DMS79 treated with DMSO at 0.1 percent for 48 hours (cell line): ENCODE data around the gene LYPD8.

ENCODE experiments used
- DNase-seq: peaks from one replicate; lab custom pipeline; 2025; lab: John Stamatoyannopoulos, UW

LYPD8 gene

DNA sequence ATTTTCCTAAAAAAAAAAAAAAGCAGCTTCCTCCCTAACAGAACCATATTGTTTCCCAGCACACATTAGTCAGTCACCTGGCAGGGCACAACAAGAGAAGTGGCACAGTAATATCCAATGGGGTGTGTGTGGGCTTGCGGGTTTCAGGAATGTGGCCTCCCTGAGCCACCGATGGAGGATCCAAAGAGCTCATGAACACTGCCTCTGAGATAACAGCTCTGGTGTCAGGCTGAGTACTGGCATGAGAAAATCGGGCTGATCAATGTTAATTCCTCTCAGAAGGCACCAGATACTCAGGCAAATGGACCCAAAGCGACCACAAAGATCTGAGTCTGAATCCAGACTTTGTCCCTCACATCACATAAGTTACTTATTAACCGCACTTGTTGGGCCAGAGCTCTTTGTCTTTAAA, 2.2 kb upstream of the LYPD8 start:
- no peak for DNase-seq

DNA sequence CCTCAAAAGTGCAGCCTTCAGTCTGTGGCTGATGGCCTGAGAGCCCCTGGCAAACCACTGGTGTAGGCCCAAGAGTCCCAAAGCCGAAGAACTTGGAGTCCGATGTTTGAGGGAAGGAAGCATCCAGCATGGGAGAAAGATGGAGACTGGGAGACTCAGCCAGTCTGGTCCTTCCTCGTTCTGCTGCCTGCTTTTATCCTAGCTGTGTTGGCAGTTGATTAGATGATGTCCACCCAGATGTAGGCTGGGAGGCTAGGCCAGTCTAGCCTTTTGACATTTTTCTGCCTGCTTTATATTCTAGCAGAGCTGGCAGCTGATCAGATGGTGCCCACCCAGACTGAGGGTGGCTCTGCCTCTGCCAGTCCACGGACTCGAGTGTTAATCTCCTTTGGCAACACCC, 1.1 kb upstream of the LYPD8 start:
- DNase-seq, result no peak

DNA sequence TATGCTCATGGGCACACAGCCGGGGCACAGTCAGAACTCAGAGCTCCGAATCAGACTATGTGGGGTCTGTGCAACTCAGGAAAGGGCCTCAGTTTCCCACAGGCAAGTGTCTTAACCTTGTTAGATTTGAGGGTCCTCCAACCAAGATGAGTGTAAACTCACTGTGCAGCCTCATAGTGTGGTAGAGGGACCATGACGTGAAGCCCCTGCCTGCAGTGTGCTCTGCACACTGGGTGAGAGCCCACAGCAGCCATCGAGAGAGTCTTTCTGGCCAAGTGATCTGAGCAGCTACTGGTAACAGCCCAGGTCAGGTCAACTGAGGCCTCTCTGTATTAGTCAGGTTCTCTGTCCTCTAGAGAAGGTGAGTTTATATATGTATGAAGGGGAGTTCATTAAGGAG, 592 bp upstream of the LYPD8 start:
- DNase-seq, result no peak

DNA sequence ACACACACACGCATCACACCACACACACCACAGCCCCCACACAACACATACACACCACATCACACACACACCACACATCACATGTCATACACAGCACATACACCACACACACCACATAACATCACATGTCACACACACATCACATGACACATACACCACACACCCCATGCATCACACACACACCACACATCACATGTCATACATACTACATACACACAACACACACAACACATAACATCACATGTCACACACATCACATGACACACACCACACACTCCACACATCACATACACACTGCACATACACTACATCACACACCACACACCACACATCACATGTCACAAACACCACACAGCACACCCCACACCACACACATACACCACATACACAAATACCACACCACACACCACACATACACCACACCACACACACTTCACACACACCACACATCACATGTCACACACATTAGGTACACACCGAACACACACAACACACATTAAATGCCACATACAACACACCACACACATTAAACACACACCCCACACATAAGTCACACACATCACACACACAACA, 1.8 kb downstream of the LYPD8 start:
- DNase-seq, result no peak

DNA sequence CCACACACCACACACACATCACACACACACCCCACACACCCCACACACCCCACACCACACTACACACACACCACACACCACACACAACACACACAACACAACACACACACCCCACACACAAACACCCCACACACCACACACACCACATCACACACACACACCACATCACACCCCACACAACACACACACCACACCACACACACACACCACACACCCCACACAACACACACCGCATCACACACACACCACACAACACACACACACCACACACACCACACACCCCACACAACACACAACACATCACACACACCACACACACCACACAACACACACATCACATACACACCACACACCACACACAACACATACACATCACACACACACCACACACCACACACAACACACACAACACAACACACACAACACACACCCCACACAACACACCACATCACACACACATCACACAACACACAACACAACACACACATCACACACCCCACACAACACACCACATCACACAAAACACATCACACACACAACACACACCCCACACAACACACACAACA, 2.4 kb downstream of the LYPD8 start:
- DNase-seq, result no peak

DNA sequence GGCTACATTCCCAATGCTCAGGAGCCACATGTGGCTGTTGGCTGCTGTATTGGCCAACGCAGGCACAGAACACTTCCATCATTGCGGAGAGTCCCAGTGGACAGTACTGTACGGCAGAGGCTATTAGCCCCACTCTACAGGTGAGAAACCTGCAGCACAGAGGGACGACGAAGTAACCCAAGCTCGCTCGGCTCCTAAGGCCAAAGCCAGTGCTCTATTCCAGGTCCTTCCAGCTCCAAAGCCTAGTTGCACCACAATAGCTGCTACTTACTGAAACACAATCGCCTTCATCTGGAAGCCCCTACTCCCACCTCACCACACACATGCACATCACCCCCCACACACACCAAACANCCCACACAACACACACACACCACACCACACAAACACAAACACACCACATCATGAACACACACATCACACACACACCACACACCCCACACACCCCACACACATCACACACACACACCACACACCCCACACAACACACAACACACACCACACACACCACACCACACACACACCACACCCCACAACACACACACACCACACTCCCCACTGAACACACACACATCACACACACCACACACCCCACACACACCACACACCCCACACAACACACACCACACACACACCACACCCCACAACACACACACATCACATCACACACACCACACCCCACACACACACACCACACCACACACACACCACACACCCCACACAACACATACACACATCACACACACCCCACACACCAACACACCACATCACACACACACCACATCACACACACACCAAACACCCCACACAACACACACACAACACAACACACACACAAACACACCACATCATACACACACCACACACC, 3.2 kb downstream of the LYPD8 start:
- DNase-seq, result no peak

DNA sequence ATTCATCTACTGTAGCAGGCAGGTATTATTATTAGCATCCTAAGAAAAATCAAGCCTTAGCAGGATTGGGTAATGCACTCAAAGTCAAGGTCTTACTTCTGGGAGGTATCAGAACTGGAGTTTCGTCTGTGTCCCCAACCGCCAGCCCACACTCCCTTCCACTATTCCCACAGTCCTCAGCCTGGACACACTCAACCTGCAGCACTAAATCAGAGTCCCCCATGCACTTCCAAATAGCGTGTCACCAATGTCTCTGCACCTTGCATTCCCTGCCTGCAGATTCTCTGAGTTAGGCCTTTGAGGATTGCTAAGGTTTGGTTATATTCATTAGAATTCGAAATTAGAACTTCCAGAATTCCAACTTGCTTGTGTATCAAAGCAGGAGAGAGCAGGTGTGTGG, 3.9 kb downstream of the LYPD8 start:
- DNase-seq, result no peak

DNA sequence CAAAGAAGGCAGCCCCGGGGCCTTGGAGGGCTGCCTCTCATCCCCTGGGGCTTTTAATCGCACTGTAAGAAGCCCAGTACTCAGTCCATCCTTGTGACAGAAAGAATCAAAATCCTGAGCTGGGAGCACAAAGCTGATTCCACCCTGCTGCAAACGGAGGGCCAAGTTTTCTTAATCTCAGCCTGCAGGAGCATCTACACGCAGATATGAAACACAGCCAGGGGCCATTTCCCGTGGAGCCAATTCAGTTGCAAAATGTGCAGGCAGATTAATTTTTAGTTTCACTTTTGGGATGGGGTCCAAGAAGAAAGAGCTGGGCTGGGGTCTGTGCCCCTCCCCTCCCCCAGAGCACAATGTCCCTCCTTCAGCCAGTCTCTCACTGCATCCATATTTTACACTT, 4.4 kb downstream of the LYPD8 start:
- no peak for DNase-seq

DNA sequence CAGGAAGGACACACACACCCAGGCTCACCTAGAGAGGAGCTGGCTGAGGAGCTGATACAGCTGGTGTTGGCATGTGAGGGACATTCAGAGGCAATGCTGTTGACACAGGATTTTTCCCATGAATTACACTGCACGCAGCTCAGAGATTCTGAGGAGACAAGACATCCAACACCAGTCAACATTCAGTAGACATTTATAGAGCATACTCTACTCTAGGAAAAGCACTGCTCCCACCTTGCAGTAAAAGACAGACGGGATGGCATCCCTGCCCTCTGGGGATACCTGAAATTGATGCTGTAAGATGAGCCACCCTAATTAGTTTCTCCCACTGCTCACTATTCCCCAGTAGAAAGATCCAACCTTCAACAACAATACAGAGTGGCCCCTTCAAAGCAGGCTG, 5.1 kb downstream of the LYPD8 start:
- no peak for DNase-seq

DNA sequence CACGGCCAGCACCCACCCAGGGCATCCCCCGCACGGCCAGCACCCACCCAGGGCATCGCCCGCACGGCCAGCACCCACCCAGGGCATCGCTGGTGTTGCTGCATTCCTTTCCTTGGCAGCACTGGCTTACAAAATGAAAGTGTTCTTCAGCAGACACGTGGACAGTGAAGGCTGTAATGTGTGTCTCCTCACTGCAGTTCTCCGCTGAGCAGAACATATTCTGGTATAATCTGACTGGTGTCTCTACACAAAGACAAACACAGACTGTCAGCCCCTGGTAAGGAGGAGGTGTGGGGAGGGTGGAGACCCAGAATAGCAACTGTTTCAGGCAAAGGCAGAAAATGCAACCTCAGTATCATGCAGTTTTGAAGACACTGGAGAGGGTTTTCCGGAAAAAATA, 7.3 kb downstream of the LYPD8 start:
- no peak for DNase-seq

DNA sequence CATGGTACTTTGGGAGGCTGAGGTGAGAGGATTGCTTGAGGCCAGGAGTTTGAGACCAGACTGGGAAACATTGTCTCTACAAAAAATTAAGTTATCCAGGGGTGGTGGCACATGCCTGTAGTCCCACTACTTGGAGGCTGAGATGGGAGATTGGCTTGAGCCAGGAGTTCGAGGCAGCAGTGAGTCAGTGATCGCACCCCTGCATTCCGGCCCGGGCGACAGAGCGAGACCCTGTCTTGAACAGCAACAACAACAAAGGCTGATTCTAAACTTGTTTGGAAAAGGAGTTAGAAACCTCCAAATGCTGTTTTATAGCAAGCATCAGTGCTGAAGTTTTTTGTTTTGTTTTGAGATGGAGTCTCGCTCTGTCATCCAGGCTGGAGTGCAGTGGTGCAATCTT, 14.7 kb downstream of the LYPD8 start:
- DNase-seq, result no peak

DNA sequence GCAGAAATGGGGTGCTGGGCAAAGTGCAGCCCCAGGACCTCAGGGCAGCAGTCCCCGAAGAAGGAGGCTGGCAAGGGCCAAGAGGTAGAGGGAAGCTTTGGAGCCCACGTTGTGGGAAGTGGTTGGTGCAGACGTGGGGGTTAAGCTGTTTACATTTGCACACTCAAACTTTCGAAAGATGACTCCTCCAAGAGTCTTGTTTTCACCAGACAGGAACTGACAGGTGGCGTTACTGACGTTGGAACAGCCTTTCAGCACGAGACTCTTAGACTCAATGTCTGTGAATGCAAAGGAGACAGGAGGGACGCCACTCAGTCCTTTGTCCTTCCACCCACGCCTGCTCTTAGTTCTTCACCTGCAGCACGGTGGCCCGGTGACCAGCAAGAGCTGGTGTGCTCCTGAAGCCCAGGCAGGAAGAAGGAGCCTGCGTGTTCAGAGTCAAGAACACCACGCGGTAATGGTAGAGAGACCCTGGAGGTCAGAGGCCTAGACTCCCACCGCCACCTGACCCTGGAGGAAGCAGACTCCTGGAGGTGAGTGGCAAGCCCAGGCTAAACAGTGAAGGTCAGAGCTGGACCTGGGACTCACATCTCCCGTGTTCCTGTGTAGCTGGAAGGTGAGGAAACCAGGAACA, 15.9 kb downstream of the LYPD8 start:
- no peak for DNase-seq

DNA sequence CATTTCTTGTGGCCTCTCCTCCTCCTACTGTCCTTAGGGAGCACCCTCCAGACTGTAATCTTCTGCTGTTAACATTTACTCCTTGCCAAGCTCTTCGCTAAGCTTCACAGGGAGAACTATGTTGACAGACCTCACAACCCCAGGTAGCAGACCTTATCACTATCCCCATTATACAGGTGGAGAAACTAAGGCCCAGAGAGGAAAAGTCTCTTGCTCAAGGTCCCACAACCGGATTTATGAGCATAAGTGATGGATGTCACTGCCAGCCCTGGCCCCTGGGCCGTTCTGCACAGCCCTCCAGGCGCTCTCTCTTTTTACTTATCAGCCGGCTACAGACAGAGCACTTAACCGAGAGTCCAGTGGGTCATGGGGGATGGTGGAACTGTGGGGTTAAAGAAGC, 18.1 kb downstream of the LYPD8 start:
- no peak for DNase-seq

DNA sequence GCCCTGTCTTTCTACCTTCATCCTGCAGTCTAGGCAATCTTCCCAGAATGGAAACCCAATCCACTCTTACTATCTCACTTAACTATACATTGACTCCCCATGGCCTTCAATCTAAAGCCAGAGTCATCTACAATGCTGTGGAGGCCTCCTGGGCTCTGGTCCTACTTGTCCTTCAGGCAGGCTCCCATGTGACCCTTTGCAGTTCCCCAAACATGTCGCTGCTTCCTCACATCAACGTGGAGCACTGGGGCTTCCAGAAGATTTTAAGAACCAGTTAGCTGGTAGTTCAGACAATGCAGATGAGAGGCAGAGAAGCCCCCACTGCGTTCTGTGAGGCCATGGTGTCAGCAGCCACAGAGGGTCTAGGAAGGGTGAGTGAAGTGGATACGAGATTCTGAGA, 18.6 kb downstream of the LYPD8 start:
- no peak for DNase-seq

DNA sequence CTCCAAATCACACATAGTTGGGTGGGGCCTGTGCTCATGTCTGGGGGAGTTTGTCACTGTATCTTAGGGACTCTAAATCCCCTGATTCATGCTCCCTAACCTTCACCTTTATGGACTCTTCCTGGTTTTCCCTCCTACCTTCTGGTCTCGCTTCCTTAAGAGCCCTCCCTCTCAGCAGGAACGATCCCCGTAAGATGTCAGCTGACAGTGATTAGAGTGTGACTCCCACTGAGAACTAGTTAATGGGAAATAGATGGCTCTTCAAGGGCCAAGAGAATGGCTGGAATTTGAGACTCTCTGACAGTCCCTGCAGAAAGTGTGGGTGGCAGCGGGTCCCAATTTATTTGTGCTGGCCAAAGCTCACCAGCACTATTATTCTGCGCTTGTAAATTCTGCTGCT, 22.0 kb downstream of the LYPD8 start:
- DNase-seq, result no peak

DNA sequence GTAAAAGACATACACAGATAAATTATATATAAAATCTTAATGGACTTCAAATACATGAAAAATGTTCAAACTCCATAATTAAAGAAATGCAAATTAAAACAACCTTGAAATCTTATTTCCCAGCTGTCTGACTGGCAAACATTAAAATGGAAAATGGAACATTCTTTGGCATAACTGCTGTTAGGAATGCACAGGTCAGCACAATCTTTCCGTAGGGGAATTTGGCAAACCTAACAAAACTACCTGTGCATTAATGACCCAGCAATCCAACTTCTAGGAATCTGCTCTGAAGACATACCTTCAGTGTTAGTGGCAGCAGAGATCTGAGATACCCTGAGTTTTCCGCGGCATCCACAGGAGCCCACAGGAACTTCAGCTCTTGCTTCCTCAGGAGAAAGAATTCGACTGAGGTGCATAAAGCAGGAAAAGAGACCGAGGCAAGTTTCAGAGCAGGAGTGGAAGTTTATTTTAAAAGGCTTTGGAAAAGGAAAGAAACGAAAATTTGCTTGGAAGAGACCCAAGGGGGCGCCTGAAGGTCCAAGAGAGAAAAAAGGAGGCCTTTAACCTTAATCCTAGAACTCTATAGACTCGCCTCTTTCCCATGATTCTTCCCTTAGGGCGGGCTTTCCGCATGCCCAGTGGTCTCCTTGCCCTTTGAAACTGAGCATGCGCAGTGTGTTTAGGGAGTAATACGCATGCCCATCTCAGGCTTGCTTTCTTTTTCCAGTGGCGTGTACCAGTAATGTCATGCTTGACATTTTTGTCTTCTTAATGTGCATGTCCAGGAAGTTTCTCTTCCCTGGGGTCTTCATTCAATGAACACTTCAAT, 24.8 kb downstream of the LYPD8 start:
- no peak for DNase-seq

DNA sequence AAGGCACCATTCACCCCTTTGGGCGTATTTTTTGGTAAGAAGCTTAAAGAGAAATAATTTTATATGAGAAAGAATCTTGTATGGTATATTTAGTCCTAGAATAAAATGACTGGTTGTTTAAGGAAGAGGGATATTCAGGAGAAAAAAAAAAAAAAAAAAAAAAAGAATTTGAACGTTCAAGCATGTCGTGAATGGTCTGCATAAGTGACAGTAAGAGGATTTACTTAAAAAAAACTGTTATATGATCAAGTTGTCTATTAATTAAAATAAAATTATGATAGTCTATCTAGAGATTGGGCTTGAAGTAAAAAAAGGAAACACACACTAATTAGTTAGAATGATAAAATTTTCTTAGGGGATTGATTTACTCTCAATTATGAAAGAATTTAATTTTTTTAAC, 41.3 kb downstream of the LYPD8 start:
- no peak for DNase-seq

DNA sequence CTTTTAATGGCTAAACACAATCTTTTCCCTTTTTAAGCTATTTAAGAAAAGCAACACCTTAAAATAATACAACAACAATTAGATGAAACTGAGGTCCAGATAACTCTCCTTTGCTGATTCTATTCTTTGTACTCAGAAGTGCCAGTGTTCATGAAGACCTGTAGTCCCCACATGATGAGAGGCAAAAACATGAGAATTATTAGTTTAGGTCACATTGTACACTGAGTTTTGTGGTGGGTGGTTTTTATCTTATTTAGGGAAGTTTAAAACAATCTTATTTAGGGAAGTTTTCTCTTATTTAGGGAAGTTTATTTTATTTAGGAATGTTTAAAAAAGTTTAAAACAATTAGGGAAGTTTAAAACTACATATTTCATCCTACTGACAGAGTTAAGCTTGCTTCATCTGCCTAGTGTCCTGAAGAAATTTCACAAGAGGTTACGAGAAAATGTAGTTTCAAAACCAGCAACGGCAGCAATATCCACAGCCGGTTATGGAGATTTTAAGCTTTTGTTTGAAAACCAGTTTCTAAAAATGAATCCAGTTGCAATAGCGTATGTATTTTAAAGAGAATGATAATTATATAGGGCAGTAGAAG, 45.2 kb downstream of the LYPD8 start:
- DNase-seq, result no peak

DNA sequence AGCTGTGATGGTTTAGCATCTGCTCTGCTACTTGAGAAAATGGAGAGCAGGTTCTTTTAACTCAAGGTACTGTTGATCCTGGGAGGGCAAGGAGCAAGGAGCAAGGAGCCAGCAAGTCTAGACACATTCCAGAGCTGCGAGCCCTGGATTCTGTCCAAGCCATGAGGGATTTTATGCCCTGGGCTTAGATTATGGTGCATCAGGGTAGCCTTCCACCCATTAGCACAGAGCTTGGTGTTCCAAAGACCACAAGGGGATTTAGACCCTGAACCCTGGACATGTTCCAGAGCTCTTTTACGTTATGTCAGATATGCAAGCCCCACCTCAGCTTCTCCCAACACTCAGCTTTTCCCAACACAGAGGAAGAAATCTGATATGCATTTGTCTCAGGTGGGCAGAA, 51.0 kb downstream of the LYPD8 start:
- no peak for DNase-seq

DNA sequence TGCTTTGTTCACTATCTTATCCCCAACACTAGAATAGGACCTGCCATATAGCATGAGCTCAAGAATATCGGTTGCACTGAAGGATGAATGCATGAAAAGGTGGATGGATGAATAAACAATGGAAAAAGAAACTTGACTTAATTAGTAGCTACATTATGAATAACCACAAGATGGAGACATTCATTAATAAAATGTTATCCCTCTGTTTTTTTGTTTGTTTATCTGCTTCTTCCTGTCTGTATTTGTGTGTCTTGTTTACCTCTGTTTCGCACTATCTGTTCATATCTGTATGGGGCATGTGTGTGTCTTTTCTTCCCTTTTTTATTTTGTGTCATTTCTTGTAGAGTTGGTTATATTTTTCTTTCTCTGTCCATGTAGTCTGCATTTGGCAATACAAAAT, 51.9 kb downstream of the LYPD8 start:
- DNase-seq, result no peak

DNA sequence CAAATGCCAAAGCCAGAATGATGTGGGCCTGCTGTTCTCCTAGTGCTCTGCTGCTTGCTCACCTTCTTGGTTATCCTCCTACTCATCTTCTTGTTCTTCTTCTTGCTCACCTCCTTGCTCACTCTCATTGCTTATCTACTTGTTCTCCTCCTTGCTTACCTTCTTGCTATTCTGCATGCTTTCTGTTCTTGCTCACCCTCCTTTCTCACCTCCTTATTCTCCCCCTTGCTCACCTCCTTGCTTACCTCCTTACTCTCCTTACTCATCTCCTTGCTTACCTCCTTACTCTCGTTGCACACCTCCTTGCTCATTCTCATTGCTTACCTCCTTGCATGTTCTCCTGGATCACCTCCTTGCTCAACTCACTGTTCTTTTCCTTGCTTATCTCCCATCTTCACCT, 52.8 kb downstream of the LYPD8 start, which contains the start of gene OR14I1:
OR14I1 (minus strand) TSS at position 53 of the 400 bp plus-strand sequence.
- DNase-seq, result no peak

DNA sequence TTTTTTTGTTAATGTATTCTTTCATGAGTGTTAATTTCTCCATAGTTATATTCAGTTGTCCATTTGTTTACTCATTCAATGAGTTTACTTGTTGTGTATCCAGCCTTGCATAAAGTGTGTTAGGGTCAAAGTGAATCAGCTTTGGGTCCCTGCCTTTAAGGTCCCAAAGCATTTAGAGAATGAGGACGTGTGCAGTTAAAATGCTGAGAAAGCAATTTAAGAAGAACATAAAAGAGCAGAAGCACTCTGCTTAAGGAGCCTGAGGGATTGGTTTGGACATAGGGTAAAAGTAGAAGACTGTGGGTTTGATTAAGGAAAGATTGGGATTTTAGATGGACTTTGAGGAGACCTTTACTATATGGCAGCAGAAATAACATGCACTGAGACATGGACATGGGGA, 56.5 kb downstream of the LYPD8 start:
- DNase-seq, result no peak
